ENCODE measurements around the gene PLSCR3.

PLSCR3 gene

GRCh38 chr17:7394452-7395191 lies at the start of gene PLSCR3:
PLSCR3 (minus strand) TSS chr17:7394525; CDS start chr17:7394110, 415 bp downstream.
- peak; percentile 81 for DNase-seq

GRCh38 chr17:7443499-7444485 lies 49.5 kb upstream of the PLSCR3 start:
- DNase-seq = no peak

GRCh38 chr17:7442142-7442541 lies 47.8 kb upstream of the PLSCR3 start:
- no peak for DNase-seq

GRCh38 chr17:7441266-7441665 lies 46.9 kb upstream of the PLSCR3 start:
- DNase-seq = no peak

- DNase-seq = peak; percentile 21
Observed at GRCh38 chr17:7440834-7441195, 46.5 kb upstream of the PLSCR3 start.

- DNase-seq = no peak
Observed at GRCh38 chr17:7440113-7440833, 45.9 kb upstream of the PLSCR3 start.

- no peak for DNase-seq
Observed at GRCh38 chr17:7439462-7440112, 45.3 kb upstream of the PLSCR3 start, which contains the start of gene FGF11. FGF11 (plus strand) TSS chr17:7439512; CDS start chr17:7439621, 109 bp downstream.

- no peak for DNase-seq
Observed at GRCh38 chr17:7438656-7439460, 44.5 kb upstream of the PLSCR3 start.

- DNase-seq = peak; percentile 67
Observed at GRCh38 chr17:7437950-7438614, 43.8 kb upstream of the PLSCR3 start.

GRCh38 chr17:7437369-7437863 lies 43.1 kb upstream of the PLSCR3 start:
- DNase-seq = no peak

GRCh38 chr17:7436556-7437368 lies 42.4 kb upstream of the PLSCR3 start:
- peak; percentile 84 for DNase-seq

GRCh38 chr17:7435676-7436555 lies 41.6 kb upstream of the PLSCR3 start:
- no peak for DNase-seq

- DNase-seq = no peak
Observed at GRCh38 chr17:7432296-7432695, 38.0 kb upstream of the PLSCR3 start.

GRCh38 chr17:7431231-7431630 lies 36.9 kb upstream of the PLSCR3 start:
- no peak for DNase-seq

GRCh38 chr17:7429722-7430121 lies 35.4 kb upstream of the PLSCR3 start:
- no peak for DNase-seq

GRCh38 chr17:7428557-7428956 lies 34.2 kb upstream of the PLSCR3 start, which contains the start of gene SPEM3:
SPEM3 (plus strand) TSS chr17:7428857; CDS start chr17:7428903, 46 bp downstream.
- DNase-seq = no peak

- no peak for DNase-seq
Observed at GRCh38 chr17:7427549-7427948, 33.2 kb upstream of the PLSCR3 start.

GRCh38 chr17:7426896-7427489 lies 32.7 kb upstream of the PLSCR3 start:
- no peak for DNase-seq

All from midbrain (tissue), 1 donor.